GM23248 (cell line): ENCODE data around the gene LMOD2.

Source experiments
- EZH2 ChIP-seq: fragments of 200-600 bp; sonication (generic); IDR thresholded peaks from 2 replicates; pipeline ENCODE4 v1.6.1; 2018; ENCODE audit warnings: antibody characterized with exemption, mild to moderate bottlenecking; ENCODE audit not compliant: insufficient read depth, poor library complexity, severe bottlenecking
- EZH2phosphoT487 ChIP-seq: fragments of 200-600 bp; sonication (generic); IDR thresholded peaks from 2 replicates; pipeline ENCODE4 v1.6.1; 2018; ENCODE audit warnings: antibody characterized with exemption, moderate library complexity, mild to moderate bottlenecking, low read depth; ENCODE audit not compliant: insufficient read depth

DNA sequence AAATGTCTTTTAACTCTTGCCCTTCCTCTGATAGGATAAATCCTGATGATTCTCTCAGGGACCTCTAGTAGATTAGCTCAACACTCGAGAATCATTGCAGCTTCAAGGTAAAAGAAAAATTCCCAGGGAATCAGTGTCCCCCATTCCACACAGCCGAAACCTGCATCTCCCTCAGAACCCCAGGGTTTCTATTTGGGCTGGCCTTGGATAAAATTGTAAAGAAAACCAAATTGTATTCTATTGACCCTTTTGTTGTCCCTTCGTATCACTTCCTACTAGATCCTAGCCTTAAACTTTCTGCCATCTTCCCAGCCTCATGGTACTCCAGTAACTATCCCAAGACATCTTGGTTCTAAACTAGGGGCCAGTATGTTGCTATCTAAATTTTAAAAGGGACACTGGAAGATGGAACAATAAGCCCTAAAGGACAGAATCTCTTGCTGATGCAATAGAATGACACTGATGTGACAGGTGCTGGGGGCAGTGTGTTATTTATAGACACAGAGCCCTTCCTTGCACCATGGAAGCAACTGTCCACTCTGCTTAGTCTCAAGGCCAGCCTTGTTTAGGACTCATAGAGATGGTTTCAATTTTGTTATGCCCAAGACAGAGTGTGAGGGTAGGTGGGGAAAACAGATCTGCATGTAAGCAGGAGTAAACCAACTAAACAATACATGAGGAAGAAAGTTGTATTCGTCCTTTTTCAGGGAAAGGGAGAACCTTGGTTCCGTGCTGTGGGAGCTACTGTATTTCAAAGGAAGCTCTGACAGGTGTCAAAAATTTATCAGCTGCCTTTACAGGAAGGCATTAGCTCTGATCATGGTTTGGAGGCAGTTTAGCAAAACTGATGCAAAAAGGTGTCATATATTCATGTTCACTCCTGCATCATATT is 46.4 kb upstream of the LMOD2 start:
- TF ChIP-seq EZH2 (no peak), EZH2phosphoT487 (no peak)
